Forelimb muscle (tissue), 1 donor: ENCODE results near the gene MYOG. TPM values are rescaled to one million over a fixed set of nuclear protein-coding genes. Genes with fewer than 3 reads are reported as not detected.

Experiments
- DNase-seq: peaks from one replicate; pipeline ENCODE4 v3.0.0-alpha.2; 2013; ENCODE audit warnings: low read depth
- polyA plus RNA-seq: library from polyadenylated mRNA; unstranded; fragments of 120-200 nt; gene quantifications from one replicate; pipeline ENCODE4 v1.2.1, GENCODE V29; 2013; ENCODE audit not compliant: insufficient read length

Gene MYOG
- polyA plus RNA-seq, 1 donor, result 442 TPM

DNA sequence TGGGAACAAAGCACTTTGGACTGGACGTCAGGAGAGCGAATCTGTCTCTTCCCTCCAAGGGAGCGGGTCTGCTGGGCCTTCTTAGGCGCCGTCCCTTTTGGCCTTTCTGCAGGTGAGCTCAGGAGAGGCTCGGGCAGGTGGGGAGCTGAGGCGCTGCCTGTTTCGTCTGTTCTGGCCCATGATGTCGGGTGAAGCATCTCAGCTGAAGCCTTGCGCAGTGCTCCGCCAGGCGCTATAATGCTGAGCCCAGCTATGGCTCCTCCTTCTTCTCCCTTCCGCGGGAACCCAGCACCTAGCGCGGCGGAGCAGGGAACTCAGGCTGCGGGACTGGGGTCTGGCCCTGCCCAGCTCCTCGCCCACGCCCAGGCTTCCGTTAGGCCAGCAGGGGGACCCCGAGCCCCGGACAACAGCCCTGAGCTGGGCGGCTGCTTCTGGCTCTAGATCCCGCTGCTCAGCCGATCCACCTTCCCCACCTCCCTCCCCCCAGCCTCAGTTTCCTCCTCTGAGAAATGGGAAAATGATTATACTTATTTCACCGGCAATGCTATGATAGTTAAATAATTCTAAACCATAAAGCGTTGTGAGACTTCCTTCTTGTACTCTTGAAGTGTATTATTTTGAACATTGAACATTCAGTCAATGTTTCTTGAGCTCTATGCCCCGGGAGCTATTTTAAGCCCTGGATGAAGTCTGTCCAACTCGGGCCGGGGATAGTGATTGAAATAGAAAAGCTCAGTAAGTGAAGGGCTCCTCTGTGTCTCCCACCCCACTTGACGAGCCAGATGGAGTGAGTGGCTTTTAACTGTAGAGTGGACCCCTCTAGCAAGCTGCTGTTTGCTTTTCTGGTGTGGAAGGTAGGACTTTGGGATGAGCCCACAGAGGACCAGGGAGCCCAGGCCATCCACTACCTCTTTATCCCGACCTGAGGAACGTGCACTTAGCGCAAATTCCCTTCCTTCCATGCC is 32.1 kb upstream of the MYOG start:
- DNase-seq, result no peak

- no peak for DNase-seq
Measured at GRCh38 chr1:203116091-203116820, 30.4 kb upstream of the MYOG start.

- no peak for DNase-seq
Measured at GRCh38 chr1:203114202-203114601, 28.4 kb upstream of the MYOG start.

- no peak for DNase-seq
Measured at GRCh38 chr1:203113308-203113707, 27.5 kb upstream of the MYOG start.

- DNase-seq, result no peak
Measured at GRCh38 chr1:203112475-203112874, 26.7 kb upstream of the MYOG start.

- no peak for DNase-seq
Measured at GRCh38 chr1:203104789-203105390, 19.1 kb upstream of the MYOG start.

DNA sequence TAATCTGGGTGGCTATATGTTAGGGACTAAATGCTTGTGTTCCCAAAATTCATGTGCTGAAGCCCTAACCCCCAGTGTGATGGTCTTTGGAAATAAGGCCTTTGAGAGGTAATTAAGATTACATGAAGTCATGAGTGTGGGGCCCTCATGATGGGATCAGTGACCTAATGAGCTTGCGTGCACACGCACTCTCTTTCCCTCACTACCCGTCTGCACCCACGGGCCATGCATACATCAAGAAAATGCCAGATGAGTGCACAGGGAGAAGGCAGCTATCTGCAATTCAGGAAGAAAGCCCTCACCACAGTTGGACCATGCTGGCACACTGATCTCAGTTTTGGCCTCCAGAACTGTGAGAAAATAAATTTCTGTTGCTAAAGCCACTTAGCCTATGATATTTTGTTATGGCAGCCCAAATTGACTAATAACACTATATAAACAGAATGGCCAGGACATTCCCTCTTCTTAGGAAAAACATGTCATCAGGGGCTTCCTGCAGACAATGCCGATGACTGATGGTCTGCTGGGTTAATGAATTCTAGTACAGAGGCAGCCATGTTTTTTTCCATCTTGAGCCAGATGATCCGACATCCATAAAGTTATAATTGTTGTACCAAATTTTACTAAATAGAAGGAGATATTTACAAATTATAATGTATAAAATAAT is 18.1 kb upstream of the MYOG start:
- no peak for DNase-seq

GRCh38 chr1:203103216-203103615 is 17.4 kb upstream of the MYOG start:
- DNase-seq, result no peak

GRCh38 chr1:203101813-203102634 is 16.2 kb upstream of the MYOG start:
- DNase-seq, result no peak

DNA sequence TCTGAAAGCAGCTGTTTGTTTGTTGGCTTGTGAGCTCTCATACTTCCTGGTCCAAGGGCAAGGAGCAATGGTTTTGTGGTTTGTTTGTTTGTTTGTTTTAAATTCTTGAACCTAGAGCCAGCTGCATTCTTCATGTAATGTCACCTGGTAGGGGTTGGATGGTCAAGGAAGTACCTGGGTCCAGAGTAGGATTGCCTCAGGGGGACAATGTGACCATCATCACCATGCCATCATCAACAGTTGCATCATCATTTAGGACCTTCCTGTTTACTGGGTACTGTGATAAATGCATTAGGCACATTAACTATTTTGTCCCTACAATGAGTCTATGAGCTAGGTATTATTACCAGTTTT is 14.7 kb upstream of the MYOG start:
- DNase-seq, result no peak

GRCh38 chr1:203099805-203100515 is 14.1 kb upstream of the MYOG start:
- no peak for DNase-seq

DNA sequence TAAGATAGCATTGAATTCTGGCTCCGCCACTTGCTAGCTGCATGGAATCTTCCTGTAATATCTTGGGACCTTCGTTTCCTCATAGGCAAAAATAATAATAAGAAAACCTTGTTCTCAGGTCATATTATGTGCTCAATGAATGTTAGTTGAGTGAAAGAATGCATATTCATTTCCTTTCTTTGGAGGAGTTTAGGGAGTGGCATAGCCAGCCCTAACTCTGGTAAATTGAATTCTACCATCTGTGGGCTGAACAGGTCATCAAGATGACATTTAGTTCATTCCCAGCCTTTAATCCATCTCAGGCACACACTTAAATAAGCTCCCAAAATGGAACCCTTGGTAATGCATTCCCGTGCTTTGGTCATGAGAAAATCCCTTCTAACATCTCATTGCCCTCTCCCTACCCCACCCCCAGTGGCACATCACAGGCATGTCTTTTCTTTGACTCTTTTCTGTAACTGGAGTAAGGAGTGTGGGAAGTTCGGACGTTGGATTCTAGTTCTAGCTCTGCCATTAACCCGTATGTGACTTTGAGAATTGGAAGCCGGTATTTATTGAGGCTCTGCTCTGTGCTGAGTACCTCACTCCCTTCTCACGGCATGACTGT is 13.2 kb upstream of the MYOG start:
- DNase-seq, result no peak

DNA sequence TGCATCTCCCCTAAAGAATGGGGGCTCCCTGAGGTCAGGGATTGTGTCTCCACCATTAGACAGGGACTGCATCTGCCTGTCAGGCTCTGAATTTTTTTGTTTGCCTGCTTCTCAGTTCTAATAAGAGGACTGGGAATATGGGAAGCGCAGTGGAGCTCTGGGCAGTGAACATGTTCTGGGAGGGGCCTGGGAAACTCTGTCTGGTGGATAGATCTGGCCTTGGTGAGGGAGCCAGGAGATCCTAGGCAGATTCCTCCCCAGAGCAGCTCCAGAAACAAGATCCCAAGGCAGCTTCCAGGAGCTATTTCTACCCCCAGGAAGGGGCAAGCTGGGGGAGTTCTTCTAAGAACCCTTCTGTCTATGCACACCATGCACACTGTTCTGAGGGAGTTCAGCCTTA is 12.6 kb upstream of the MYOG start:
- DNase-seq, result no peak

- no peak for DNase-seq
Measured at GRCh38 chr1:203097001-203097400, 11.2 kb upstream of the MYOG start.

GRCh38 chr1:203096566-203096965 is 10.8 kb upstream of the MYOG start:
- DNase-seq, result no peak

DNA sequence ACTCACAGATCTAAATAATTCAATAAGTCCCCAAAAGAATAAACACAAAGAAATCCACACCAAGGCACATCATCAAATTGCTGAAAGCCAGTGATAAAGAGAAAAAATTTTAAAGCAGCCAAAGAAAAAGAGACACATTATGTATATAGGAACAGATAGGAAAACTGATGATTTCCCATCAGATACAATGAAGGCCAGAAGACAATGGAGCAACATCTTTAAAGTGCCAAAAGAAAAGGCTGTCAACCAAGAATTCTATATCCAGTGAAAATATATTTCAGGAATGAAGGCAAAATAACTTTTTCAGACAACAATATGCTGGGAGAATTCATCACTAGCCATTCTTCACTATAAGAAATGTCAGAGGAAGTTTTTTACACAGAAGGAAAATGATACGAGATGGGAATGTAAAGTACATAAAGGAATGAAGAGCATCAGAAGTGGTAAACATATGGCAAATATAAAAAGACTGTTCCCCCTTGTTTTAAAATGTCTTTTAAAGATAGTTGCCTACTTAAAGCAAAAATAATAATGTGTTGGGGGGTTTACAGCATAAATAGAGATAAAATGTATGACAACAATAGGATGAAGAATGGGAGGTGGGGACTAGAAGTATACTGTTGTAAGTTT is 9.4 kb upstream of the MYOG start:
- no peak for DNase-seq

DNA sequence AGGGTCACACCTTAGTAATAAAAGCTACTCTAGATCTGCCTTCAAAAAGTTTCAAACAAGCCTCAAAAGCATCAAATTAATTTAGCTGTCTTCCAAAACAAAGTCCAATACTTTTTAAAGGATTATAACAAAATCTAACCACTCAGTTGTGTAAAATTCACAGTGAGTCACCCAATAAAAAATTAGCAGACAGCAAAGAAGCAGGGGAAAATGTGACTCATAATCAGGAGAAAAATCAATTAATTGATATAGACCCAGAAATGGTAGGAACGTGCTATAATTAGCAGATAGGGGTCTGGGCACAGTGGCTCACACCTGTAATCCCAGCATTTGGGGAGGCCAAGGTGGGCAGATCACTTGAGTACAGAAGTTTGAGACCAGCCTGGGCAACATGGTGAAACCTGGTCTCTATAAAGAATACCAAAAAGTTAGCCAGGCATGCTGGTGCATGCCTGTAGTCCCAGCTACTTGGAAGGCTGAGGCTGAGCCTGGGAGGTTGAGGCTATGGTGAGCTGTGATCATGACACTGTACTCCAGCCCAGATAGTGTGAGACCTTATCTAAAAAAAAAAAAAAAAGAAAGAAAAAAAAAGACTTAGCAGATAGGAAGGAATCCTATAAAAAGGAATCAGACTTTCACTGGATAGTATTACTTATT is 8.1 kb upstream of the MYOG start:
- no peak for DNase-seq

DNA sequence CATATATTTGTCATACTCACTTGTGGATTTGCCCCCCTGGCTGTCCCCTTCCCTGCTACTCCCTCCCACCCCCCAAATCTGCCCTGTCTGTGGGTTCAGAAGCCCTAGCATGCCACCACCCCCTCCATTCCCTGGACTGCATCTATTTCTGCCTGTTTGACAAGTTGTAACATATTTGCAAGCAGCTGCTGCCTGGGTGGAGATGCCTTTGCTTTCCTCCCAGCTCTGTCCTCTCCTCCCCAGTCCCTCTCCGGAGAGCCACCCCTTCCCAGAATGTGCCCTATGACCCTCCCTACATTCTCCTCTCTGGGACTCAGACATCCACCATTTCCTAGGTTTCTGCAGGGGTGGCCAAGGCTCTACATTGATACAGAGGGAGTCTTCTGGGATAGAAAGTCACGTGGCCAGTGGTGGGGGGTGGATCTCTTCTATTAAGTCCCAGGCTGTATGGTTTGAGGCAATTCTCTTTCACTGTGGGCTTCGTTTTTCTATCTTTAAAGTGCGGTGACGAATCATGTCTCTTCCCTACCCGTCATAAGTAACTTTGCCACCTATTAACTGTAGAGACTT is 6.0 kb upstream of the MYOG start:
- DNase-seq, result no peak

GRCh38 chr1:203091199-203091477 is 5.3 kb upstream of the MYOG start:
- no peak for DNase-seq
